Stimulated activated CD4-positive, alpha-beta T cell treated with anti-CD3 and anti-CD28 coated beads, Interleukin-12 subunit alpha, Interleukin-12 subunit beta, amount 100 ng/mL, for 4 hours (primary cell): ENCODE results near the gene BBC3.

Experiments
- DNase-seq: peaks from one replicate; pipeline ENCODE4 v3.0.0-alpha.2; 2020

Gene BBC3

DNA sequence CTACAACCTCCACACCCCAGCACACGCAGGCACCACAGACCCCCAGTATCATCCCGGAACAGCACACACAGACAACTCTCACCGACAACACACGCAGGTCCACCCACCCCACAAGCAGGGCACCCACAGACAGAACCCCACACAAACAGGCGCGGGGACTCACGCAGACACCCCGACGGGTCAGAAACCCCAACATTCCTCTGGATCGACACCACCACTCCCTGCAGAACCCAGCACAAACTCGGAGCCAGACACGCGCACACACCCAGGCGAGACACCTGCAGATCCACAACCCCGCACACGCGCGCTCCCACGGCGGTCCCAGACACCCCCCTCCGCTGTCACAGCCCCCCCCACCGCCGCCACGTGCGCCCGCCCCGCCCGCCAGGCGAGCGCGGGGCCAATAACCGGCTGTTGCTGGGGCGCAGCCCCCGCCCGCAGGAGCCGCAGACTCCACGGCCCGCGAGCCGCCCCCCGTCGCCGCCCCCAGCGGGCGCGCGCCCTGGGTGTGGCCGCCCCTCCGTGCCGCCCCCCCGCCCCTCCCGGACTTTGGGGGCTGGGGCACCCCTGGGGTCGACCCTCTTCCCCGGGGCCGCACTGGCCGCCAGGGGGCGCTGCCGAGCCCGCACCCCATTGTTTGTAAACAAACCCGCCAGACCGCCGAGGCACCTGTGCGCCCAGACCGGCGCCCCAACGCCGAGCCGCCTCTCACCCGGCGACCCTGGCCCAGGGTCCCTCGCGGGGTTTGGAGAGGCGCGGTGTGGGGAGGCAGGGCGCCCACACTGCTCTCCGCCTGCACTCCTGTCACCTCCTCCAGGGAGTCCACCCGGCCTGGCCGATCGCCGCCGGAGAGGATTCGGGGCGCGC is 712 bp downstream of the BBC3 start:
- peak; percentile 75 for DNase-seq

DNA sequence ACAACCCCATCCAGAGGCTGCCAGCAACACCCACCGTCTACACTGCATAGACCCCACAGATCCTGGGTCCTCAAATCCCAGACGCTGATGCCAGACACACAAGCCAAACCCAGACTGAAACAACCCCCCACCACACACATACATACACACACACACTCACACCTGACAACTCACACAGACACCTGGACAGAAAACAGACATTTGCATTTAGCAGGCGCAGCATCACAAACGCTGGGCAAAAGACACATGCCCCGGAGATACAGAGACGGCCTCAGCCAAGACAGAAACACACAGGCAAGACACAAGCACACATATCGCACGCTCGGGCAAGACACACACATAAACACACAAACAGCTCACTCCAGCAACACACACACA is 1.3 kb downstream of the BBC3 start:
- DNase-seq, result no peak

DNA sequence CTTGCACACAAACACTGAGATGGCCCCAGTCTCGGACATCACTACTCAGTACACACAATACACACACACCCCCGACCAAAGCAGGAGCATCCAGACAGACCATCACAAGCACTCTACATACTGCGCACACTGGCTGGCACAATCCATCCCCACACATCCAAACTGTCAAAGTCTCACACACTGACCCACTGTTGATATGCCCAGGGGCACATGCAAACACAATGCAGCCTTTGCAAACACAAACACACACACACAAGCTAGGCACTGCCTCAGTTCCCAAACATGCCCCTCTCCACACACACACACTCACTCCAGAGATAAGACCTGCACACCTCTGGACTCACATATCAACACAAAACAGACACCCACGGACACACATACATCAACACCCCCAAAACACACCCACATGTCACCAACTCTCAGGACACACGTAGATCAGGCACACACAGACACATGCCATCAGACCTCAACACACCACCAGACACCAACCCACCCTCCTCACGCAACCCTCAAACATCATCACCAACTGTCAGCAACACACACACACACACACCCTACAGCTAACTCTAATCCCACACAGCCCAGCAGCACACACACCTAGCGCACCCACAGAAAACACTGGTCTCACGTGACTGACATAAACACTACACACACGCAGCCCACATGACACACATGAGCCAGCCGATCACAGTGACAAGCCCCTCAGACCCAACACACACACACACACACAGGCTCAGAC is 1.9 kb downstream of the BBC3 start:
- no peak for DNase-seq

DNA sequence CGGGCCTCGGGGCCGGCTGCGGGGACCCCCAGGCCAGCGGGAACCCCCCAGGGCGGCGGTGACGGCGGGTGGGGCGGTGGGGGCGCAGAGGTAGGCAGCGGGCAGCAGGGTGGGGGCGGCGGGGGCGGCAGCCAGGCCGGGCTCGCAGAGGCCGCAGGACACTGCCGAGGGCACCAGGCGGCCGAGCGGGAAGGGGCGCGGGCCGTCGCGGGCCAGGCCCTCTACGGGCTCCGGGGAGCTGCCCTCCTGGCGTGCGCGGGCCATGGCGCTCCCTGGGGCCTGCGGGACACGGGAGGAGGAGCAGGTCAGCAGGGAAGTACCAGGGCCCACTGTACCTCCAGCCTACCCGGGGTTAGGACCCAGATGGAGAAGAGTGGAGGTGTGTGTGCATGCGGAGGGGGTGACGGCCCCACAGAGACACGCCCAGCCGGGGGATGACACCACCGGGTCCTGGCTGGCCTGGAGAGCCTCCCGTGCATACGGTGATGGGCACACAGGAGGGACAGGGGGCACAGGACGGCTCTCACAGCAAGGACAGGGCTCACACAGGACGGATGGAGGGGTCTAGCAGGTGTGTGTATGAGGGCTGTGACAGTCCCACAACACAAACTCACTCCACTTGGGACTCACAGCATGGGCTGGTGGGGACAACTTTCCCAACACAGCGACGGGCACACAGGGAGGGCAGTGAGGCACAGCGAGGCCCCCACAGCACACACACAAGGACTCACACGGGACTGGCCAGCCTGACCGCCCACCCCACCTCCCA is 2.6 kb downstream of the BBC3 start:
- no peak for DNase-seq

DNA sequence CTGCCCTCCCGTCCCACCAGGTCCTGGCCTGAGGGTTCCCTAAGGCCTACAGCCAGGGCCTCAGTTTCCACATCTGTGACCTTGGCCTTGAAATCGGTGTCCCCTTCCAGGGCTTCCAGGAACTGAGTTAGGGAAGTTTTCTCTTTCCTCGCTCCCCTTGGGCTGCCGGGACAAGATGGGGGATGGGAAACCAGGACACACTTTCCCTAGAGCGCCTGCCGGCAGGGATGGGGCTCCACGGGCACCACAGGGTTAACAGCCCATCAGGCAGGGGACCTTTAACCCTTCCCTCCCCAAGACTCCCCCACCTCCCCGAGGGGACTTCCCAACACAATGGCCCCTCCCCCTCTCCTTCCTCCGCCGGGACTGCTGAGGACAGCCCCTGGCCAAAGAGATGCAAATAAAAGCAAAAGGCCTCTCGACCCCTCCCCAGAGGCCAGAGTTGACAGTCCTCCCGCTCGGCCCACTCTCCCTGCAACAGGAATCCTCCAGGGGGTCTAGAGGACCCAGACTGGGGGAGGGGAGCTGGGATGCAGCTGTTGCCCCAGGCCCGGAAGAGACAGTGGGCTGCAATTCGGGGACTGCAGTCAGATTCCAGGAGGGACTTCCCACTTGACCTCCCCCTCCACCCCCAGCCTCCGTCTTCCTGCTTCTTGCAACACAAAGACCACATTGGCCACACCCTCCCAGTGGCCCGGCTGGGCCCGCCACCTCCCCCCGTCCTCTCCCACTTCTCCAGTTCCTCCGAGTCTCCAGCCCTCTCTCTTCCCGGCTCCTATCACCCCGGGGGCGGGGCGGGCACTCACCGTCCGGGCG is 3.4 kb downstream of the BBC3 start:
- no peak for DNase-seq

DNA sequence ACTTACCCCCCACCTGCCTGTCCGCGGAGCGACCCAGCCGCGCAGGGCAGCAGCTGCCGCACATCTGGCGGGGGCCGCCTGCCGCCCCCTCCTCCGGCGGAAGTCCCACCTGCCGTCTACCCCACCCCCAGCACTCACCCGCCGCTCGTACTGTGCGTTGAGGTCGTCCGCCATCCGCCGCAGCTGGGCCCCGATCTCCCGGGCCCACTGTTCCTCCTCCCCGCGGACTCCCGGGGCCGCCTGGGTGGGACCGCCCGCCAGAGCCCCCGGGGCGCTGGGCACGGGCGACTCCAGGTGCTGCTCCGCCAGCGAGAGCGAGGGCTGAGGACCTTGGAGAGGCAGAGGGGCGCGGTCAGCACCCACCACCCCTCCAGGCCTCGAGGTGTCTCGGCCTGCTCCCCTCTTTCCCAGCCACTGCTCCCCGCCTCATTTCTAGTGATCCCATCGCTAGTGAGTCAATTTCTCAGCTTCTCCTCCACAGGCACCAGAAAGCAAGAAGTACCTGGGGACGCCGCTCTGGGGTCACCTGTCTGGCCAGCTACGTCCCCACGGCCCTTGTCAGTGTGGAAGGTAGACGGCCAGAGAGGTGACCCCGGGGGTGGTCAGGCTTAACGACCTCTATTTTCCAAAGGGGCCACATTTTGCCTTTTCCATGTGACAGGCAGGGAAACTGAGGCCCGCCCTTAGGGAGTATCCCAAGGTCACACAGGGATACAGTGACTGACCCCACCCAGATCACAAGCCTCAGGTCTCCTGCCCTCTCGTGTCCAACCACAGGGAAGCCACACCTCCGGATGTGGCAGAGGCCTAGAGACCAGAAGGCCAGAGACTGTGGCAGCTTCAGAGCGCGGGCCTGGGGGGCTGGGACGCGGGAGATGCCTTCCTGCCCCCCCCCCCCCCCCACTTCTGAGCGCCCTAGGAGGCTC is 4.3 kb downstream of the BBC3 start:
- DNase-seq, result no peak

DNA sequence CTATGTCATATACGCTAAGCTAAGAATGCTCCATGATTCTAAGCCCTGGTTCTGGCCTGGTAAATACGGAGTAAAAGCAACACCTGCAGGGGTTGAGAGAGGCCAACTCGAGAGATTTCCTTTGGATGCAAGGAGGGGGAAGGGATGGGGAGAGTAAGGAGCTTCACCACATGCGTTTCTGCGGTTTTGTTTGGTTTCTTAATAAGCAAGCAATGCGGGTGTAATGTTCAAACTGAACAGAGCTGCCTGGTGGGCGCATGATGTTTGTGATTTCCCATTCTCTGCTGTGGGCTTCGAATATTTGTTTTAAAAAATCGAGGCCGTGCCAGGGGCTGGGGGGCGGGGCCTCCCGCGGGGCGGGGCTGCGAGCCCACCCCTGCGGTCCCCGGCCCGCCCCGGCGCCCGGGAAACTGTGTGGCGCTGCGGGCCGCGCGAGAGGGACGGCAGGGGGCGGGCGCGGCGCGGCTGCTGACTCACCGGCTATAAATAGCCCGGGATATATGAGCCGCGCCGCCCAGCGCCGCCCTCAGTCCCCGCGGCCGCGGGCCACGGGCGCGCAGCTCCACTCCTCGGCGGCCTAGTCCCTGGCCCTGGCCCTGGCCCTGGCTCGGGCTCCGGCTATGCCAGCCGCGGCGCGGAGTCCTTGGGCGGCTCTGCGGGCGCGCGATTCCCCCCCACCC is 5.1 kb downstream of the BBC3 start:
- peak; percentile 83 for DNase-seq

DNA sequence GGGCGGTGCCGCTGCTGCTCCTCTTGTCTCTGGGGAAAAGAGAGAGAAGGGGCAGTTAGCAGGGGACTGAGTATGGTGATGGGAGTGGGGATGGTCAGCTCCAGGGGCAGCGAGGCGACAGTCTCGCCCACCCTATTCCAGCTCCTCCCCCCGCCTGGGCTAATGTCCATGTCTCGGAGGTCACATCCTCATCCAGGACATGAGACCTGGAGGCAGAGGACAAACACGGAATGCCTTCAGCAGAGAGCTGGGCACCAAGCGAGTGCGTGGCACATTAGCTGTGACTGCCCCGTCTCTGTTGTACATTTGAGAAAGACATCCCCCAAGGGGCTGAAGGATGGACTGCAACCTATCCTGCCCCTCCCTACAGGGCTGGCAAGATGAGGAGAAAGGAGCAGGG is 9.1 kb downstream of the BBC3 start:
- DNase-seq, result no peak

DNA sequence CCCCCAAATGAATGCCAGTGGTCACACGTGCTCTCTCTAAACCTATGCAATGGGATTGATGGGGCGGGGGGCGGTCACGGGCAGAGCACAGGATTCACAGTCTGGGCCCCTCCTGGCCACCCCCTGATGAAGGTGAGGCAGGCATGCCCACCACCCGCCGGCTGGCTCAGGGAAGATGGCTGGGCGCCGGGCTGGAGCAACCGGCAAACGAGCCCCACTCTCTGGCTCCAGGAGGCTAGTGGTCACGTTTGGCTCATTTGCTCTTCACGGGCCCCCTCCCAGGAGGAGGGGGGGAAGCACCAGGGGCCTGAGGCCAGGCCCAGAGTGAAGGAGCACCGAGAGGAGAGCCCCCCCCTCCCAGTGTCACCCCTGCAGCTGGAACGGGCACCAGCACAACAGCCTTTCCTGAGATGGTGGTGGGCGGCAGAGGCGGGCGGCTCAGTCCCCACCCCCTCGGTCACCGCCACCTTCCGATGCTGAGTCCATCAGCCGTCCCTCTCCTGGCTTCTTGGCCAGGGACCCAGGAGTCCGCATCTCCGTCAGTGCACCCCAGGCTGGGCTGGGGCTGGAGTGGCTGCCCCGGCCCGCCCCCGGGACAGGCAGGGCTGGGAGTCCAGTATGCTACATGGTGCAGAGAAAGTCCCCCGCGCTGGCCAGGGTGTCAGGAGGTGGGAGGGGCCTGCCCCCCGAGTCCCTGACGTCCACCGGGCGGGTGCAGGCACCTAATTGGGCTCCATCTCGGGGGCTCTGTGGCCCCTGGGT is 9.7 kb downstream of the BBC3 start:
- DNase-seq, result no peak

DNA sequence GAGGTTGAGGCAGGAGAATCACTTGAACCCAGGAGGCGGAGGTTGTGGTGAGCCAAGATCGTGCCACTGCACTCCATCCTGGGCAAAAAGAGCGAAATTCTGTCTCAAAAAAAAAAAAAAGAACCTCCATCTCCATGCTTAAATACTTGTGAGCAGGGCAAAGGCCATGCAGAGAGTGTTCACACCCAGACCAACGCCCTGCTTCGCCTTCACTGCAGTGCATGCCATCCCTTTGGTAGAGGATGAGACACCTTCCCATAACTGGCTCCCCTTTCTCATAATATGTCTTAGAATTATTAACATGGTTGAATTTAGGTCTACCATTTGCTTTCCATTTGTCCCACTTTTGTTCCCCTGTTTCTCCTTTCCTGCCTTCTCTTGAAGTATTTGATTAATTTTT is 15.4 kb downstream of the BBC3 start:
- no peak for DNase-seq

DNA sequence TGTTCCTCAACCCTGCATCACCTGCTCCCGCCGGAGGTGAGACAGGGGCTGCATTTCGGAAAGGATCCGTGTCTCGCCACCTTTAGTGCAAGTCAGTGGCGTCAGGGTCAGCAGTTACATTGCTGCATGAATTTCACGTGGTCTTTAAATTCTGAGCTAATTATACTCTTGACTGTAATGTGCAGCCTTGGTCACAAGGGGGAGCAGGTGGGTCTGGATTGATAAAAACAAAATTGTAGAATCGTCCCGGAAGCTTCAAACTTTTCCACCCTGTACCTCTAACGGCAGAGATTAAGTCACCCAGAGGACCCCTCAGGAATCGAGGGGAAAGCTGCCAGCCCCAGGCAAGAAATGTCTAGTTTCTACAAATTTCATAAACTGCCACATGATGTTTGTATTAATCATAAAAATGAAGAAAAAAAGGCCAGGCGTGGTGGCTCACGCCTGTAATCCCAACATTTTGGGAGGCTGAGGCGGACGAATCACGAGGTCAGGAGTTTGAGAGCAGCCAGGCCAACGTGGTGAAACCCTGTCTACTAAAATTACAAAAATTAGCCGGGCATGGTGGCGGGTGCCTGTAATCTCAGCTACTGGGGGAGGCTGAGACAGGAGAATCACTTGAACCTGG is 20.2 kb downstream of the BBC3 start:
- peak; percentile 75 for DNase-seq

DNA sequence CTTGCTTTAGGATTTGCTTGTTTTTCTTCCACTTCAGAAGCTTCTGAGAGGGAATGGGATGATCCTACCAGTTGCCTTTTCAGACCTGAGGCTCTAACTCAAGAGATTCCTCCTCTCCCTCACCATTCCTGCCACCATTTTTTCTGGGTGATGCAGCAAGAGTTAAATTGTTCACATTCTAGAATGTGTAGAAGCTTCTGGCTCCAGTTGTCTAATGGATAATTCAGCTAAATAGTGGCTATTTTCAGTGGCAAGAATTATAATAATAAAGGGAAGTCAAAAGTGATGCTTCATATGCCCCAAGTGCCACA is 20.9 kb downstream of the BBC3 start:
- DNase-seq, result no peak

DNA sequence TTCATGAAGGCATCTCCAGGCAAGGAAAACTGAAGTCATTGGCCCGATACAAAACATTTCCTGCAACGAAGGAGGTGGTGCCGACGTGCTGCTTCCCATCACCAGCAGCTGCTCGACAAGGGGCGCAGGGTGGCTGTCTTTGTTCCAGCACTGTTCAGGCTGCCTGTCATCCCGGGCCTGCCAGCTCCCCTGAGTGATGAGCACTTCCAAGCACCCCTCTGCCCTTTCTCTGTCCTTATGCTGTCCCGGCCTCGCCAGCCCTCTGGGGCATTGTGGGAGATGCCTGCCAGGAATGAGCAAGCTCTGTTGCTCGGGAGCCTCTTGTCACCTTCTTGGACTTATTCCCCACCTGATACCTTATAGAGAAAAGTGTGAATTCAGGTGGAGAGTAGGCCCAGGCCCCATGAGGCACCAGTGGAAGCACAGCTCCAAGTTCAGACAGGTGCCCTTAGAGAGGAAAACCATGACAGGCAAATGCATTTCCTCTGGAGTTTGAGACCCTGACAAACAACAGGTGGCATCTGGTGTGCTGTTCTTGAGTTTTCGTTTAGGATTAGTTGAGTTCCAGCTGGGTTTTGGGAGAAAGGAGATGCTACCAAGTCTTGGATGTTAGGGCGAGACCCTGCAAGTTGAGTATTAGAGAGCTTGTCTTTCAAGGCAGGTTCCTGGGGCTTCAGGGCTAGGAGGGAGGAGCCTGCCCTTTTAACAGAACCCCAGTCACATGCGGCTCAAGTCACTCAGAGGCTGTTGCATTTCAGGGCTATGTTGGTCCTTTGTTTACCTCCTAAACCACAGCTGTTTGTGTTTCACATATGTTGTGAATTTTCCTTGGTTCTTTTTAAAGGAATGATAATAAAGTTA is 21.4 kb downstream of the BBC3 start:
- no peak for DNase-seq

DNA sequence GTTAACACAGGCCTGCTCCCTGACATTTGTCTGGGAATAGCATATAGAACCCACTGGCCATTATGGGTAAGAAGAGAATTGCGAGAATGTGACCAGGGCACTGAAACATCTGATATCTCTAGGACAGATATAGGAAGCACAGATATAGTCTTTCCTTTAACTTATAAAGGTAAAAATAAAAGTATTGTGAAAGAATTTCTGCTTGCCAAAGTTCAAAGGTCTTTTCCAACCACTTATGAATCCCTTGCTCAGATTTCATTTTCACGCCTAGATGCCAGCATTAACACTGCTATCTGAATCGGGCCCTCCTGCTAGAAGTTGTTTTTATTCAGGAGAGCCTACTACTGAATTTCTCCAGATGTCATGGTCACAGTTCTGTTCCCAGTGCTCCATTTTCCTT is 27.7 kb downstream of the BBC3 start:
- DNase-seq, result no peak

DNA sequence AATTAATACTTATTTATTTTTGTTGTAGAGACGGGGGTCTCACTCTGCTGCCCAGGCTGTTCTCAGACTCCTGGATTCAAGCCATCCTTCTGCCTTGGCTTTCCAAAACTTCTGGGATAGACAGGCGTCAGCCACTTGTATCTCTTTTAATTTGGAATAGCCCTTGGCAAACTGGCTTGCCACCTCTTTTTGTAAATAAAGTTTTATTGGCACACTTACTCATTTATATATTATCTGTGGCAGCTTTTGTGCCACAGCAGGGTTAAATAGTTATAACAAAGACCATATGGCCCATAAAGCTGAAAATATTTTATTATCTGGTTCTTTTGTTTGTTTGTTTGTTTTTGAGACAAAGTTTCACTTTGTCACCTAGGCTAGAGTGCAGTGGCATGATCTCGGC is 30.5 kb downstream of the BBC3 start:
- DNase-seq, result no peak

DNA sequence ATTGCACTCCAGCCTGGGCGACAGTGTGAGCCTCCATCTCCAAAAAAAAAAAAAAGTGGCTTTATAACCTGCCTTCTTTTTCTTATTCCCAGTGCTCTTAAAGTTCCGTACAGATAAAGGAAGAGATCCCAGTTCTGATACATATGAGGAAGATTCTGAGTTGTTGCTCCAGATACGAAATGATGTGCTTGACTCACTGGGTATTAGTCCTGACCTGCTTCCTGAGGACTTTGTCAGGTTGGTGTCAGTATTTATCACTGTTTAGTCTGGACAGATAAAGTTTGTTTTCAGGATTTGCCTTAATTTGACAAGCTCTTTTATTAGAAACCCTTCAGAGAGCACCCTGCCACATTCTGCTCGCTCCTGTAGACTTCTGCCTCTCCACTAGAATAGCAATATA is 33.9 kb downstream of the BBC3 start:
- no peak for DNase-seq

DNA sequence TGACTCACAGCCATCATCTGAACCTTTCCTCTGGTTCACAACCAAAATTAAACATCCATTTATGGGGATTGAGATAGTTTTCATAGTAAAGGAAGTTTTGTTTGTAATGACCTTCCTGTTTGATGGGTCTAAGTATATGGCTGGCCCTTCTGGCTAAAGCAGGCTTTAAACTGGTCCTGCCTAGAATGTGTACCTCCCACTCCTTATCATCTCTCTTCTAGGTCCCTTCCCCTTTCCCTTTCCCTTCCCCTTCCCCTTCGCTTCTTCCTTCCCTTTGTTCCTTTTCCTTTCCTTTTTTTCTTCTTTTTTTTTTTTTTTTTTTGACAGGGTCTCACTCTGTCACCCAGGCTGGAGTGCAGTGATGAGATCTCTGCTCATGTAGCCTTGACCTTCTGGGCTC is 35.6 kb downstream of the BBC3 start:
- no peak for DNase-seq

DNA sequence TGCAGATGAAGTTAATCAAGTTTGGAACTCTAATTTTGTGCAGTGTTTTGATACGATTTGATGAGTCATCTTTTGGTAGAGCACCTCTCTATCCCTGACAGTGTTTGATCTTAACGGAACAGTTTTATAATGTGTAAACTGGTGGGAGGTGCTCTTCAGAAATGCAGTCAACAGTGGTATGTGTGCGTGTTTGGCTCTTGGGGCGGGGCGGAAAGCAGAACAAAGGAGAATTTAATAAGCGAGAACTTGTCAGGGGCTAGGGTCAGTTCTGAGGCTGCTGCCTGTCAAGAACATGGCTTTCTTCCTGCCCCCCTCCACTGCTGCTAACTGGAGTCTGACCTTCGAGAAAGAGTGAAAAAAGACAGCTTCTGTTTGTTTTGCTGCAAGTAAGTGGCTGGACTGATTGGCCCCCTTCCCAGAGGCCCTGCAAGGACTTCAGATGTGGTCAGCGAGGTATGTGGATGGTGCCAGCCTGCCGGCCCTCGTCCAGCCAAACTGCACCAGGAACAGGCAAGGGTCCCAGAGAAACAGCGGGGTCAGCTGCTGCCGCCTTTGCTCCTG is 40.8 kb downstream of the BBC3 start:
- DNase-seq, result peak; percentile 58
